ENCODE measurements around the gene LRRC55.

Gene LRRC55

GRCh38 chr11:57181678-57182305, at the start of gene LRRC55:
Gene LRRC55 (plus strand): TSS chr11:57181953. CDS start chr11:57182023, 70 bp downstream.
- DNase-seq (ENCODE audit: low read depth), result no peak

DNA sequence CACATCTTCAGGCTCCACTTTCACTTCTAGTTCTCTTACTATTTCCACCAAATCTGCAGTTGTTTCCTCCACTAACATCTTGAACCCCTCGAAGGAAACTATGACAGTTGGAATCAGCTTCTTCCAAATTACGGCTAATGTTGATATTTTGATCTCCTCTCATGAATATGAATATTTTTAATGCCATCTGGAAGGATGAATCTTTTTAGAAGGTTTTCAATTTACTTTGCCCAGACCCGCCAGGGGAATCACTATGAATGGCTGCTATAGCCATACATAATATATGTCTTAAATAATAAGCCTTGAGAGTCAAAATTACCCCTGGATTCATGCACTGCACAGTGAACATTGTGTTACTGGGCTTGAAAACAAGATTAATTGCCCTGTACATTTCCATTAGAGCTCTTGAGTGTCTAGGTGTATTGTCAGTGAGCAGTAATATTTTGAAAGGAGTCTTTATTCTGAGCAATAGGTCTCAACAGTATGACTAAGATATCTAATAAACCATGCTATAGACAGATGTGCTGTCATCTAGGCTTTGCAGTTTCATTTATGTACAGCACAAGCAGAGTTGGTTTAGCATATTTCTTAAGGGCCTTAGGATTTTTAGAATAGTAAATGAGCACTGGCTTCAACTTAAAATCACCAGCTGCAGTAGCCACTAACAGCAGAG, 48.3 kb upstream of the LRRC55 start:
- no peak for DNase-seq (ENCODE audit: low read depth)

GRCh38 chr11:57134284-57134683, 47.5 kb upstream of the LRRC55 start:
- DNase-seq (ENCODE audit: low read depth), result no peak

- no peak for DNase-seq (ENCODE audit: low read depth)
These were observed 46.6 kb upstream of the LRRC55 start for GRCh38 chr11:57135020-57135751.

GRCh38 chr11:57140568-57140967, 41.2 kb upstream of the LRRC55 start:
- no peak for DNase-seq (ENCODE audit: low read depth)

- DNase-seq (ENCODE audit: low read depth), result peak; percentile 63
These were observed 38.3 kb upstream of the LRRC55 start for GRCh38 chr11:57143459-57143858.

- no peak for DNase-seq (ENCODE audit: low read depth)
These were observed 37.7 kb upstream of the LRRC55 start for GRCh38 chr11:57144075-57144474.

DNA sequence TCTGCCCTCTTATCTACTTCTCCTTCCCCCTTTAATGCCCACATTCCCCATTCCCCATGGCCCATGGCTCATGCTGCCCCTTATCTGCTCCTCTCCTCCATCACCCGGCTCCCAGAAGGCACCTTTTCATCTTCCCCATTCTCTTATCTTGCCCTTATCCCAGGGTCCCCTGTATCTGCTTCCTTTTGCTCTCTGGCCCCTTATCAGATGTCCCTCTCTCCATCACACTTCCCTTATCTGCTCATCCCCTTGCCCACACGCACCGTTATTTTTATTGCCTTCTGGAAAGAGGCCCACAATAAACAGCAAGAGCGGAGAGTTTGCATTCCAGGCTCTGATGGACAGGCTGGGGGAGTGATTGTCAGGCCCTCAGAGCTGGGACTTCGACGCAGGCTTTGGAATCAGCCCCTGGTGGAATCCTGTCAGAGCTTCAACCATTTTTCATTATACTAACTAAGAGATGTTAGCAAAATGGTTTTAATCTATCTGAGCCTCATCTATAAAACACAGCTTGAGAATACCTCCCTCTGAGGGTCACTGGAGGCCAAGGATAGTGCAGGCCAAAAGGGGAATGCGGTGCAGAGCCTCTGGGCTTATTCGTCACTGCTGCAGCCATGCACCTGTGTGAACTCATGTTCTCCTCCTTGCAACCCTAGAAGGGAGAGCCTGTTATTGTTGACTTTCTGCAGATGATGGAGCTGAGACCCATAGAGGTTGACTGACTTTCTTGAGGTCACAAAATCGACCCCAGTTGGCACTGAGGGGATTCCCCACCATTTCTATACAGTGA, 37.0 kb upstream of the LRRC55 start:
- peak; percentile 61 for DNase-seq (ENCODE audit: low read depth)

DNA sequence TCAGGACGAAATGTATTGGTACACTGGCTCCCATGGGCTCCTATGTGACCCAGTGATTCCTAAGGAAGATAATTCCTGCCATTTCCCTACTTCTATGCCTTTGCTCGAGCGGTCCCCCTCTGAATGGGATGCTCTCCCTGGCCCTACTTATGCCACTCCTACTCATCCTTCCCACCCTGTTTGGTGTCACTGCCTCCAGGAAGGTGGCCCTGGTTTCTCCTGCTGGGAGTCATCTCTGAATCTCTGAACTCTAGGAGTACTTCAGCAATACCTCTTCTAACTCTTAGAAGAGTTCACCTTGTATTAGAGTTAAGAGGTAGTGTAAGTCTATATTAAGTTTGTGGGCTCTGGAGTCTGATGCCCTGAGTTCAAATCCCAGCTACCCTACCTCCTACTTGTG, 35.5 kb upstream of the LRRC55 start:
- no peak for DNase-seq (ENCODE audit: low read depth)

- DNase-seq (ENCODE audit: low read depth), result no peak
These were observed 33.1 kb upstream of the LRRC55 start for GRCh38 chr11:57148621-57149020.

- no peak for DNase-seq (ENCODE audit: low read depth)
These were observed 31.3 kb upstream of the LRRC55 start for GRCh38 chr11:57150454-57150917.

DNA sequence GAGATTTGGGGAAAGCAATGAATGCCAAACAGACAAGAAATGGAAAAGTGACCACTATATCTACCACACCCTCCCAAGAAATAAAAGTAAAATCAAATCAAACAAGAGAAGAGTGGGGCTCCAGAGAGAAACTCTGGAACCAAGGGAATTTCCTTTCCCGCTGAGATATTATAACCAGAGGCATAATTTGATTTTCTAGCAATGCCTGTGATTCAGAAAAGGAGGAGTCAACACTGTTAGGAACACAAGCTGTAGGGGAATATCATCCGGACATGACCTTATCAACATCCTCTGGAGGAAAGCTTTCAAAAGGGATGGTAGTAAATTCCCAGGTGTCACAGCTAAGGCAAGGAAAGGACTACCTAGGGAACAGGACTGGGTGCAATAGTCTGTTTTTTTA, 29.6 kb upstream of the LRRC55 start:
- DNase-seq (ENCODE audit: low read depth), result no peak

DNA sequence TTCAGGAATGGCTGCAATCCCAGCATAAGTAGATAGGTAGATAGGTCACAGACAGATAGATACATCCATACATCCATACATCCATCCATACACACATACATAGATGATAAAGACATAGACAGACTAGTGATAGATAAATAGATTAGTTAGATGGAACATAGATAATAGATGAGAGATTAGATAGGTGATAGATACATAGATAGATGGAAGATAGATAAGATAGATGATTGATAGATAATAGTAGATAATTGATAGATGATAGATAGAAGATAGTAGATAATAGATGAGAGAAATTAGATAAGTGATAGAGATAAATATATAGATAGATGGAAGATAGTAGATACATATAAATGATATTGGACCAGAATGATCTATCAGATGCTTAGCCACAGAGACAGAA, 28.3 kb upstream of the LRRC55 start:
- DNase-seq (ENCODE audit: low read depth), result no peak

GRCh38 chr11:57154739-57155138, 27.0 kb upstream of the LRRC55 start:
- no peak for DNase-seq (ENCODE audit: low read depth)

DNA sequence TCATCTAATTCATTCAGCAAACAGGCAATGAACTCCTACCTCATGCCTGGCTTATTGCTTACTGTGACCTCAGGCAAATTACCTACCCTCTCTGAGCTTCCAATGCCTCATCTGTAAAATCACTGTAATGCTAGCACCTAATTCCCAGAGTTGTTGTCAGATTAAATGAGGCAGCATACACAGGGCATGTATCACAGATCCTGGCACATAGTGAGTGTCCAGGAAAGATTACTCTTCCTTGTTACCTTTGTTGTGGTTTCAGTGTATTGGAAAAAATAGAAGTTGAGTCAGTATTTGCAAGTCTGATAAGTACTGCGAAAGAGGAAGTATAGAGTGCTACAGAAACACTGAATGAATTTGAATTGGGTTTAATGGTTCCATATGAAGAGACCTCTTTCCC, 26.4 kb upstream of the LRRC55 start:
- DNase-seq (ENCODE audit: low read depth), result no peak

GRCh38 chr11:57155838-57156607, 25.7 kb upstream of the LRRC55 start:
- no peak for DNase-seq (ENCODE audit: low read depth)

- no peak for DNase-seq (ENCODE audit: low read depth)
These were observed 24.8 kb upstream of the LRRC55 start for GRCh38 chr11:57156928-57157327.

DNA sequence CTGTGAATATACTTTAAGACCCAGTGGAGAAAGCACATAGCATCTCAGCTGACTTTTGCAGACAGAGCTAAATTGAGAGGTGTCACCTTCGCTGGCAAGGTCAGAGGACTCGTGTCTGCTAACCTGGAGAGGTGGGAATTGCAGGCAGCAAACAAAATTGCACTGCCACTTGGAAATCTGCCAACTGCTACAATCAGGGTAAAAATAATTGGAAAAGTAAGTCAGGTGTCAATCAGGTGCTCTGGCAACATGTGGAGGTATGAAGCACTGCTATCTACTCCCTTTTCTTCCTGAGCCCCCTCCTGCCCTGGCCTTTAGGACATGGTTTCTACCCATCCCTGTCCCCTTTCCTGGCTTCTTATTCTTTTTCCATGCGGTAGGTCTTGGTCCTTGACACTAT, 24.1 kb upstream of the LRRC55 start:
- DNase-seq (ENCODE audit: low read depth), result no peak

DNA sequence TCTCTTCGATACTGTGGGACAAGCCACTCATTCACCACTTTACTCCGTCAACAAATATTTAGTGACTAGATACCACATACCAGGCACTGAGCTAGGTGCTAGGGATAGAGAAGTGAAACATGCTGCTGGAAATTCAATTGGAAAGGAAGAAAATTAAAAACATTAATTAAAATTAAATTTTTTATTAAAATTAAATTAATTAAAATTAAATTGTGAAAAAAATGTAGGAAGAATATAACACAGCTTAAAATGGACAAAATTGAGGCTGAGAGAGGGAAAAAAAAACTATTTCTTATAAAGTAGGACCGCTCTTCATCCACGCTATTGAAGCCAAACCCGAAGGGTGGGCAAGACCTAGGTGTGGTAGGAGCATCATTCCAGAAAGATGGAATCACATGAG, 23.6 kb upstream of the LRRC55 start:
- DNase-seq (ENCODE audit: low read depth), result no peak

DNA sequence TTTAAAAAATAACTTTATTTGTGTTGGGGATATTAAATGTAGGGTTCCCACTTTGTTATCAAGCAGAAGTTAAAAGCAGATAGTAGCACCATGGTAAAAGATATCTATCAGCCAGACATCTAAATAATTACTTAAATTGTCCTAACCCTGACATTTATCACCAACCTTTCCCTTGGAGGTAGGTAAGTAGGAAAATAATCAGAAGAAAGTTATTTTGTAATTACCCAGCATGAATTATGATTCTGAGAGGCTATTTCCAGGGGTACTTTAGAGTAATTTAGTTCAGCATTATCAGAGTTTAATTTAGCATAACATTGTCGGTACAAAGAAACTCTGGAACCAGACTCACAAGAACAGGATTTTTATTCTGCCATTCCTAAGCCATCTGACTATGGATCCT, 23.2 kb upstream of the LRRC55 start:
- no peak for DNase-seq (ENCODE audit: low read depth)

GRCh38 chr11:57160665-57161064, 21.1 kb upstream of the LRRC55 start:
- DNase-seq (ENCODE audit: low read depth), result no peak

- no peak for DNase-seq (ENCODE audit: low read depth)
These were observed 20.4 kb upstream of the LRRC55 start for GRCh38 chr11:57161351-57161750.
